ENCODE data around the gene TMEM232. TPM values are rescaled to one million over a fixed set of nuclear protein-coding genes. Genes with fewer than 3 reads are reported as not detected.

TMEM232 gene
- total RNA-seq, 1 experiment from 2014 or later: 1.3 TPM

GRCh38 chr5:110477911-110478310, 248.6 kb downstream of the TMEM232 start (continued):
- TF ChIP-seq PRDM15 (CRISPR knock-in tag; IDR thresholded peaks at IDR 0.05): no peak
- TF ChIP-seq ZNF423 (CRISPR knock-in tag; IDR thresholded peaks at IDR 0.05): no peak
- TF ChIP-seq ATF6 (CRISPR knock-in tag; IDR thresholded peaks at IDR 0.05): no peak

GRCh38 chr5:110476164-110476563, 250.3 kb downstream of the TMEM232 start:
- ChIA-PET POLR2A (no interaction called here), CTCF (no interaction called here)
- H3K4me3 Mint-ChIP-seq: no peak overlapping the region
- no peaks in the 10 kb centered on the region for H3K27me3 Mint-ChIP-seq (ENCODE audit: low read depth)
- TF ChIP-seq ZNF281 (CRISPR knock-in tag; IDR thresholded peaks at IDR 0.05) (no peak), ESRRA (CRISPR knock-in tag; IDR thresholded peaks at IDR 0.05; ENCODE audit: borderline replicate concordance) (no peak), FOXK1 (CRISPR knock-in tag; IDR thresholded peaks at IDR 0.05) (no peak), NFYB (CRISPR knock-in tag; conservative IDR thresholded peaks at IDR 0.05; ENCODE audit: low read depth) (no peak), USF1 (CRISPR knock-in tag; IDR thresholded peaks at IDR 0.05) (no peak), SOX15 (CRISPR knock-in tag; IDR thresholded peaks at IDR 0.05) (no peak), PREB (CRISPR knock-in tag; IDR thresholded peaks at IDR 0.05; ENCODE audit: borderline replicate concordance) (no peak), ATF3 (CRISPR knock-in tag; conservative IDR thresholded peaks at IDR 0.05) (no peak), NFE2L1 (CRISPR knock-in tag; IDR thresholded peaks at IDR 0.05) (no peak), FOXP4 (CRISPR knock-in tag; IDR thresholded peaks at IDR 0.05) (no peak), GTF2I (CRISPR knock-in tag; conservative IDR thresholded peaks at IDR 0.05) (no peak), ERG (CRISPR knock-in tag; IDR thresholded peaks at IDR 0.05) (no peak), PRRX2 (CRISPR knock-in tag; IDR thresholded peaks at IDR 0.05) (no peak), HMGA2 (CRISPR knock-in tag; IDR thresholded peaks at IDR 0.05) (no peak), ZNF425 (CRISPR knock-in tag; conservative IDR thresholded peaks at IDR 0.05) (no peak), TEAD1 (CRISPR knock-in tag; IDR thresholded peaks at IDR 0.05) (no peak), ZNF671 (CRISPR knock-in tag; IDR thresholded peaks at IDR 0.05) (no peak)
- H3K36me3 Mint-ChIP-seq: peaks cover 7% of the 10 kb centered on the region
- H3K9me3 Mint-ChIP-seq: peaks cover 20% of the 10 kb centered on the region
- ATAC-seq (peak; percentile 75), DNase-seq (ENCODE audit: low spot score) (no peak)
- peaks cover 36% of the 10 kb centered on the region for H3K4me1 Mint-ChIP-seq
- H3K27ac Mint-ChIP-seq: peak overlapping the region; percentile 60; the same call in 1 of the 2 replicates

All from WTC11 (cell line).